ENCODE data around the gene PTGER4.
A peak's percentile ranks its signal among the peaks of the same experiment; 100 is the strongest.

The PTGER4 gene

DNA sequence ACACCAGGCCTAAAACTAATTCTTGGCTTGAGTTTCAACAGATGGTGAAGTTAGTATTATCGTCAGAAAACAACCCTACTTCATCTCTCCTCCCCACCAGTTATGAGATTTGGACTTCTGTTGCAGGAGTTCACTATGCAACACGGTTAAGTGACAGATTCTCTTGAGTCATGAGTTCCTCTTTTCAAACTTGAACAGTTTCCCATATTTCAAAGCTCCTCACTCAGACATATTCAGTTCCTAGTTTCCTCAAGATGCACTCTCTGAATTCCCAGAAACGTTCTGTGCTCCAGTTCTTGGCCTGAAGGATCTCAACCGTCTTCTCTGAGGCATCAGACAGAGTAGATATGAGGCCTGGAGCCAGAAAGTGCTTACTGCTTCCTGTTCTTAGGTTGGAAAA lies 7.3 kb upstream of the PTGER4 start:
- DNase-seq, result no peak

DNA sequence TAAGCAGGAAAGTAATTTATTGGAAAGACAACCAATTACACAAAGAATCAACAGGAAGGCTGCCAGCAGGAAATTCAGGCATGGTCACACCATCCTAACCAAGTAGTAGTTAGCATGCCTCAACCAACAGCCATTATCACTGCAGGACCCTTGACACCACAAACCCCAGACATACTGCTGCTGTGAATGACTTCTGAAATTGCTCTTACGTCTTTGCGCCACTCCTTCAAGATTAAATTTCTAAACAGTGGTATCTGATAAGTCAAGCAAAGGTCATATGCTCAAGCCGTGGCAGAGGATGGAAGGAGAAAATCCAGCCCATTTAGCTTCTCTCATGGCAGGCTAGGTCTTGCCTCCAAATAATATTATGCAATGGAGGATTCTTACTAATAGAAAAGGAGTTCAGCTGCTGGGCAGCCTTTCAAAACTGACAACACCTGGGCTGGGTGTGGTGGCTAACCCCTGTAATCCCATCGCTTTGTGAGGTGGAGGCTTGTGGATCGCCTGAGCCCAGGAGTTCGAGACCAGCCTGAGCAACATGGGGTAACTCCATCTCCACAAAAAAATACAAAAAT lies 5.0 kb upstream of the PTGER4 start:
- DNase-seq, result no peak

DNA sequence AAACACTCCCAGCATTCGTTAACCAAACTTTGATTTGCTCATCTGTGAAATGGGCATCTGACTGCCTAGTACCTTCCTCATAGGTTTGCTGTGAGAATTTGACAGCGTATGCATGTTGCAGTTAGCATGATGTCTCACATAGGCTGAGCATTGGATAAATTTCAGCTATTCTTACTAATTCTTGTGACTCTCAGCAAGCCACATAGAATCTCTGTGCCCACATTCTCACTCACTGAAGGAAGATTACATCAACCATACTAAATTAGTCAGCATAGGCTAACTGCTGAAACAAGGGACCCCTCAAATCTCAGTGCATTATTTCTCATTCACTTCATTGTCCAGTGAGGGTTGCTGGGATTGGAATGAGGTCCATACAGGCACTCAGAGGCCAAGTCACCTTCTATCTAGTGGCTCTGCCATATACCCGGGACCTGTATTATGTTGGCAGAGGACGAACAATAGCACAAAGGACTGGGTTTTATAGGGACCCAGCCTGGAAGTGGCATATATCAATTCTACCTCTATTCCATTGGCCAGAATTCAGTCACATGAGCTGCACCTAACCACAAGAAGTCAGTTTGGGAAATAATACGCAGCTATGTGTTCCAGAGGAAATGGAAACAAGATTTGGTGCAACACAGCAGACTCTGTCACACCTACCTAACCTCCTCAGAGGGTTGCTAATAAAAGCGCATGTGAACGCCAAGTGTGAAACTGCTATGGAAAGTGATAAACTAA lies 4.2 kb upstream of the PTGER4 start:
- DNase-seq, result no peak

DNA sequence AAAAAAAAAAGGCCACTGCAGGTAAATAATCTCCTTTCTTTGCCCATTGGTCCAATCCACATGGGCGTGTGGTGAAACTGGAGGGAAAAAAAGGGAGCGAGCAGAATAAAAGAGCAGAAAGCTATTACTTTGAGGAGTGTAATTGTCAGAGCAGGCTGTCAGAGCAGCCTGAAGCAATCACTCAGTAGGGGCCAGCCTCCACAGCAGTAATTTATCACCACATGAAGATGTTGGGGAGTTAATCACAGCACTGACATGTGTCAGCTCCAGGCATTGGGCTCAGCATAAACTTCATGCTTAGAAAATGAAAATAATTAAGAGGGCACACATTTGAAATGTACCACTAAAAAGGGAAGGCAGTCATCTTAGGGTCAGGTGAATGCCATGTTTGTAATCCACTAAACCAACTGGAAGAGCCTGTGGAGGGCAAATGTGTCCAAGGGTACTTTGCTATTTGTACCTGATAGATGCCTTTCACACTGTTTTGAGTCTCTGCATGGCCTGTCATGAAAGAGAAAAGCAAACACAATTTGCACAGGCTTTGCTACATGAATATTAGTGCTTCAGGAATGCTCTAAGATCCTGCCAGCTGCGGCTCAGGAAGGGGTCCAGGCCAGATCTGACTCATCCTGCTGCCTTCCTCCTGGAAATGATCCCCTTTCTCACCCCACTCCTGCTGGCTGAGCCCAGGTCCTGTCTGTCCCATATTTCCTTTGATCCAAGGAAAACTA lies 2.9 kb upstream of the PTGER4 start:
- no peak for DNase-seq

DNA sequence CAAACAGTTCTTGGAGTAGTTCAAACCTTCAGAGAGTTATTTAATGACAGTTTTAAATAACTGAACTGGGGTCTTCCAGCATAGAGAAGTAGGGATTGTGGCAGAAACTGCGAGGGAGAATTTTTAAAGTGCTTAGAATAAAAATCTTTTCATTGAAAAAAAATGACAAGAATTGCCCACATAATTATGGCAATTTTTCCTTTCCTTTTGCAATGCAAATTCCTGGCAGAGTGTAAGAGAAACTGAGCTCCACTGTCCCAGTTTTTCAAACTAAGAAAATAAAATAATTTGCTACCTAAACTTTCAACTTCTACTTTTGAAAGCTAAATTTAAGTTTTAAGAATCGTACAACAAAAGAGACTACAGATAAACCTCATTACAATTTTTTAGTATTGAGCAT lies 2.3 kb upstream of the PTGER4 start:
- DNase-seq, result no peak

DNA sequence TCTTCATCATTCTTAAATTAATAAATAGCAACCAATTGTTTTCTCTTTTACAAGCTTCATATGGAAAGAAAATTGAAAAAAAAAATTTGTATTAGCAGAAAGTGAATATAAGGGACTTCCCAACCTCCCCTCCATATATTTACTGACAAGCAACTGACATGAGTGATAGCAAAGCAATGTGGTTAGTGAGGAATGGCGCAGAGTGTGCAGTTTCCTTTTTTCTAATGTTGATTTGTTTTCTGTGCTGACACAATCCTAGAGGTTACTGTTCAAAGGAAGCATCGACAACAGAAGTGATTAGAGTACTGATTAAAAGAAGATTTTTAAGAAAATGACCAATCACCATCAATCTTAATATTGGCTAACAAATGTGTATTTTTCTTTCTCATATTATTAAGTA lies 1.7 kb upstream of the PTGER4 start:
- DNase-seq, result no peak

DNA sequence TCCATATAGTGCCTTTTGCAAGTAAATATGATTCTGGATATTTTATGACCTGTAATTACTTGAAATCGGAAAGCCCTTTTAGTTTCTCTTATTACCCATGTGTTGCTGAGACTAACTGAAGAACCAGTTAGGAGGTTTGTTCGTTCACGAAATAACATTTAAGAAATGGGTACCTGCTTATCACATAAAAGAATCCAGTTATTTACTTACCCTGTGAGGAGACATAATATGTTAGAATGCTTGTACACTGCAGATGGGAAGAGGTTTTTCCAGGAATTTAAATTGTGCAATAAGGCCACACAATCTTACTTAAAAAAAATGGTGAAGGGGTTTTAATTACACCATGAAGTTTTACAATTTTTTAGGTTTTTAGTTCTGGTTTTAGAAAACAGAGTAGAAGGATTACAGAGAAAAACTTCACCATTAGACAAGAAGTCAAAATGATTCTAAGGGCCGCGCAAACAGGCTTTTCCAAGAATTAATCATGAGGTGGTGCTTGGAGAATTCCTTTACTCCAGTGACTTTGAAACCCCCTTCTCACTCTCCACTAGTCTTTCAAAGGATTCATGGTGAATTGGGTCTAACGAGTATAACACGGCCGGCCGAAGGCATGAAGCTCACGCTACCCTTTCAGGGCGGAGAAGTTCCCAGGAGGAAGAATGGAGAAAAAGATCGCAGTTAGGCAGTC lies 1.1 kb upstream of the PTGER4 start:
- no peak for DNase-seq

DNA sequence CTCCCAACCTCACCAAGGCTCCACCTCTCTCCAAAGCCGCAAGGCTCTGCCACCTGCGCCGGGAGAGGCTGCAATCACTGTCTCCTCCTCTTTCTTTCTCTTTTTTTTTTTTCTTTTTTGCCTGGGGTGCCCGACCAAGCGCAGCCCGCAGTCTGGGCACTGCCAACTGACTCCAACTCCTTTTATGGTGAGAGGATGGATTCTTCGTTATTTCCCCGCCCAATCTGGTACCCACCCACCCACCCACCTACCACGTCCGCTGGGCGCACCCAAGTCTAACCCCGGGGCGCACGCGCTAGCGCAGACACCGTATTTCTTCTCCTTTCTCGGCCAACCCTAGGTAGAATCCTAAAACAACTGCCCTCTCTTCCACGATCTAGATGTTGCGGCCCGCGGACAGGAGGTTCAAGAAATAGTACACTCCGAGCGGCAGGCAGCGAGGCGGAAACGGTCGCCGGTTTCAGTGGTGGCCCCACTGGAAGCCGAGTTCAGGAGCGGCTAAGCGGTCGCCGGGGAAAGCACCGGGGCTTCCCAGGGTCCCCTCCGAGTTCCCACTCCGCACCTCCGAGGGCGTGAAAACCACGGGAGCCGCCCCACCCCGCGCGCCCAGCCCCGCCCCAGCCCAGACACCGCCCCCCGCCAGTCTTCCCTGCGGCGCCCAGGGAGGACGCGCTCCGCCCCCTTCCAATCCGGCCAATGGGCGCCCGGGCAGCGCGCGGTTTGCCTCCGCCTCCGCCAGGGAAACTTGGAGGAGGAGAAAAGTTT lies 385 bp upstream of the PTGER4 start:
- DNase-seq, result peak; percentile 92

DNA sequence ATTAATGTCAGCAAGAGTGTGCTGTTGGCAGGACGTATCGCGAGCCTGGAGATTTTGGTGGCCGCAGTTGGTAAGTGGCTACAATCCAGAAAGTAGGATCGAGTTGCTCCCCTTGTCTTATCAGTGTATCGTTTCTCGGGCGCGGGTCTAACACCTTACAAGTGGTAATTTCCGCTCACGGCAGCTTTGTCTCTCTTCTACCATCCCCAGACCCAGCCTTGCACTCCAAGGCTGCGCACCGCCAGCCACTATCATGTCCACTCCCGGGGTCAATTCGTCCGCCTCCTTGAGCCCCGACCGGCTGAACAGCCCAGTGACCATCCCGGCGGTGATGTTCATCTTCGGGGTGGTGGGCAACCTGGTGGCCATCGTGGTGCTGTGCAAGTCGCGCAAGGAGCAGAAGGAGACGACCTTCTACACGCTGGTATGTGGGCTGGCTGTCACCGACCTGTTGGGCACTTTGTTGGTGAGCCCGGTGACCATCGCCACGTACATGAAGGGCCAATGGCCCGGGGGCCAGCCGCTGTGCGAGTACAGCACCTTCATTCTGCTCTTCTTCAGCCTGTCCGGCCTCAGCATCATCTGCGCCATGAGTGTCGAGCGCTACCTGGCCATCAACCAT lies 1.1 kb downstream of the PTGER4 start:
- DNase-seq, result peak; percentile 46

DNA sequence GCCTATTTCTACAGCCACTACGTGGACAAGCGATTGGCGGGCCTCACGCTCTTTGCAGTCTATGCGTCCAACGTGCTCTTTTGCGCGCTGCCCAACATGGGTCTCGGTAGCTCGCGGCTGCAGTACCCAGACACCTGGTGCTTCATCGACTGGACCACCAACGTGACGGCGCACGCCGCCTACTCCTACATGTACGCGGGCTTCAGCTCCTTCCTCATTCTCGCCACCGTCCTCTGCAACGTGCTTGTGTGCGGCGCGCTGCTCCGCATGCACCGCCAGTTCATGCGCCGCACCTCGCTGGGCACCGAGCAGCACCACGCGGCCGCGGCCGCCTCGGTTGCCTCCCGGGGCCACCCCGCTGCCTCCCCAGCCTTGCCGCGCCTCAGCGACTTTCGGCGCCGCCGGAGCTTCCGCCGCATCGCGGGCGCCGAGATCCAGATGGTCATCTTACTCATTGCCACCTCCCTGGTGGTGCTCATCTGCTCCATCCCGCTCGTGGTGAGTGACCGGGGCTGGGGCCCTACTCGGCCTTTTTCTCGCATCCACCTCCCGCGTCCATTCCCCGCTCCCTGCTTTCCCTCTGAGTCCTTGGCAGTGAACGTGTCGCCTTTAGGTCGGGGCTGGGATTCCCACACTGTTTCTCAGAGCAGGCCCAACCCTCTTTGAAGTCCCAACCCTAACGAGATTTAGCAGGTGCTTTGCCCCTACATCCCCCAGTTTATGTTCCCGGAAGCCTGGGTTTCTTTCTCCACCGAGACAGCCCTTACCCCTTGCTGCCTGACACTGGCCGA lies 1.8 kb downstream of the PTGER4 start:
- peak; percentile 41 for DNase-seq

DNA sequence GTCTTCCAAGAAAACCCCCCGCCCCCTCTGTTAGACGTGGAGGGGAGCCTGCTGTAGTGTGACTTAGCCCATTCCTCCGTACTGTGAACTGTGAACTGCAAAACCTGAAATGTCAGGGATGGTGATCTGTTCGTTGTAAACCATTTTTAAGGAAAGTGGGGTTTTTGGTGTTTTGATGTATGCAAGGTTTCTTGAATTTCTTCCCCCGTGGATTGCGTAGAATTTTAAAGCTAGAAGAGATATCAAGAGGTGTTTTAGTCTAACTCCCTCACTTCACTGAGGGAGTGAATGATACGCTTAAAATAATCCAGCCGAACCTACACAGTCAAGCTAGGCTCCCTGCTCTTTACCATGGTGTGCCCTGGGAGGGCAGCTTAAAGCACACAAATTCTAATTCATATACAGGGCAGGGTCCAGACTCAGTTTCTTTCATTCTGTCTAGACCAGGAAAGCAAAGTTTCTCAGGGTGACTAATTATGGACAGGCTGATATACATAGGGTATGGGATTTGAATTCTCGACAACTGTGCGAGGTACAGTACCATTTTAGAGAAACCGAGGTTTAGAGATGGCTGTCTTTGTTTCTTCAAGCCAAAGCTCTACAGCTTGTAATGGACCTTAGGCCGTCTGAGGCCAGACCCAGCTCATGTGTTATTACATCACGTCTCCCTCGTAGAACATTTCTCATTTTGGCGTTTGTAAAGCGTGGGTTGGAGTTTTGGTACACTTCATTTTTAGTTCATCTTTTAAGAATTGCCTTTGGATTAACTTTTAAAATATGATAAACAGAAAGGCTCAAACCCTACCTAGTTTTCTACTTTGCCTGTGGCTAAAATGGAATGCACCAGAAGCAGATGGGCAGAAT lies 2.7 kb downstream of the PTGER4 start:
- DNase-seq, result no peak

DNA sequence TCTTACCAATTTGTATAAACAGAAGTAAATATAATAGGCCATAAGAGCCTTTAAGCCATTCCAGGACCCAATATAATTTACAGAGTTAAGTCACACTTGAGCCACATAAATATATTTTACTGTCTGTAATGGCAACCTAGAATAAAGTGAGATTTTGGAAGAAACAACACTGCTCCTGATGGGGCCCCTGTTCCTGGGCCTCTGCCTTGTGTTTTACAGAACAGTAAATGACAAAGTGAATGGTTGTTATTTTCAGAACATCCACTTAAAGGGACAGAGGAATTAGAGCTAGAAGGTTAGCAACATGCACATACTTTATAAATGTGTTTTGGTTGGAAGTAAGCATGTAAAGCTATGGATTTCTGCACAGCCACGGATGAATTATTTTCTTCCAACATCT lies 3.6 kb downstream of the PTGER4 start:
- no peak for DNase-seq

DNA sequence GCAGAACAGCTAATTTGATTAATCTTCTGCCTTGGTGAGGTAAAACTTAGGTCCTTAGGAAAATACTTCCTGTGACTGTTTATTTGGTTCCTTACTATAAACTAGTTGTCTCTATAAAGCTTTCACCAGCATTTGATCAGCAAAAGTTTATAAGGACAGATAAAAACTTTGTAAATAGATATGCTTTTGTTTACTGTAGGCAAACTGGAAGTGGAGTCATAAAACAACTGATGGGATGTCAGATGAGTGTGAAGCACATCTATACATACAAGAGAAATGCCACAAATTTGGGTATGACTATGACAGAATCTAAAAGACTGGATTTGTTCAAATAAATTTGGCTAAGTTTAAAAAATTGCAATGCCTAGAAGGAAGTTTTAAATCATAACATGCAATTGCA lies 5.5 kb downstream of the PTGER4 start:
- DNase-seq, result no peak

DNA sequence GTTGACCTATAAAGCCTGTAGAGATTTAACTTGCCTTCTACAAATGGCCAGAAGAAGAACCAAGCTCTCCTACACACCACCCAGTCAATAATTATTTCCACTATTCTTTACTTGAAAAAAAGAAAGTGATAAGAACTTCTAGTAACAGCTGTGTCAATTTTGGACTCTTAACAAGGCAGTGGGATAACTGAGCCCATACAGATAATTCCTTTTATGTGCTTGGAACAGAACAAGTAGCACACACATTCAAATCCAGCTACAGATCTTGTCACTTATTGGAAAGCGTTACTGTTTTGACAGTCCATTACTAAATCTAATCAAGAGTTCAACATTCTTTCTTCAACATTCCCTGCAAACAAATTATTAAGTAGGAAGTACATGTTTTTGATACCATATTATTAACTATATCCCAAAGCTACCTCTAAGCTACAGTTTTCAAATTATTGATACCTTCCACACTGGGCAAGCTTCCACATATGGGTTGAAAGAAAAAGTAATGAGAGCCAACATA lies 6.3 kb downstream of the PTGER4 start:
- DNase-seq, result no peak

DNA sequence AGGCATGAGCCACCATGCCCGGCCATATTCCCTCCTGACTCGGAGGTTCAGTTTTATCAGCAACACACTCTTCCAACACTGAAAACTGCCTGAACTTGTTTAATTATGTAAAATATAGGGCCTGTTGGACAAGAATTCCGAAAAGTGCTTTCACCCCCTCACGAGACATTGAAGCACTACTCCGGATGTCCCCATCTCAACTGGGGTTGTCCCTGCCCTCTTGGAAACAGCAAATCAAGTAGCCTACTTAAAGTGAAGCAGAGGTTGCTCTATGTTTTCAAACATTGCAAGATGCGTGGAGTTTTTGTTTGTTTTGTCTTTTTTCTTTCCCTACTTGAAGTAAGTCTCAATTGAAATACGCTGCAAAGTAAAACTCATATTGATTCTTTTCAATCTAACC lies 7.6 kb downstream of the PTGER4 start:
- no peak for DNase-seq

DNA sequence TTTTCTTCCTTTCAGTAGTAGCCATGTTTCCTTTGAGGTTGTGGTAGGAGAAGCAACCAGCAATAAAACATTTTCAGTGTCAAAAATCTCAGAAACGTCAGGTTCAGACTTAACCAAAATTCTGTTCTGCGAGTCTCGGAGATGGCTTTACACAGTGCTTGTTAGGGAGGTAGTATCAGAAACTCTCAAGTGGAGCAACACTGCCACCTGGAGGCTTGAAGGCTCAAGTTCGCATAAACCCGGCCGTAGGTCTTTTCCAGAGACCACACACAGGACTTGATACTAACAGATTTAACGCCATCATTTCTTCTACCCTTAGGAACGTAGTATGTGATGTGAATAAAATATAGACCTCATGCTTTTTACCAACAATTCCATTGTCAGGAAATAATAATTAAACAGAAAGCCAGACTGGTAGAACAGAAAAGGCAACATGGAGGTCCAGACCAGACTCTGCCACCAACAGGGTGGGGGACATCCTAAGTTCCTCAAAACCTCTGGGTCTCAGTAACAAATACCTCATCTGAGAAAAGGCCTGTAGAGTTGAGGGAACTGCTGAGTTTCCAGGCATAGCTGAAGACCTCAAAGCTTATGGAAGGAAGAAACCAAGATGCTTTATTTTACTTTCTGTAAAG lies 8.5 kb downstream of the PTGER4 start:
- peak; percentile 87 for DNase-seq

DNA sequence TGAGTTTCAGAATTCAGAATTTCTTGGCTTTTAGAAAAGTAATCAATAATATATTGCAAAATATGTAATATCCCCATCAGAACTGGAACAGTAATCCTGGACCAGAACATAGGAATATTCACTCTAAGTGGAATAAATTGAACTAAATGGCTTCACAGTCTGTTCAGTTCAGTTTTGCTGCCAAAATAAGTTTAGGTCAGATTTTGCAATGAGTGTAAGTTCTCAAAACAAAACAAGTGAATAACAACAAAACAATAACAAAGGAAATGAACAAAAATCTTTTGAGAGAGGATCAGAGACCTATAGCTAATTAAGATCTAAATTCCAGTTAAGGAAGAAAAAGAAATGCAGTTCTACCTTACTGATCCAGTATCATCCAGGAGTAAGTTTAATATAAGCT lies 9.3 kb downstream of the PTGER4 start:
- no peak for DNase-seq

DNA sequence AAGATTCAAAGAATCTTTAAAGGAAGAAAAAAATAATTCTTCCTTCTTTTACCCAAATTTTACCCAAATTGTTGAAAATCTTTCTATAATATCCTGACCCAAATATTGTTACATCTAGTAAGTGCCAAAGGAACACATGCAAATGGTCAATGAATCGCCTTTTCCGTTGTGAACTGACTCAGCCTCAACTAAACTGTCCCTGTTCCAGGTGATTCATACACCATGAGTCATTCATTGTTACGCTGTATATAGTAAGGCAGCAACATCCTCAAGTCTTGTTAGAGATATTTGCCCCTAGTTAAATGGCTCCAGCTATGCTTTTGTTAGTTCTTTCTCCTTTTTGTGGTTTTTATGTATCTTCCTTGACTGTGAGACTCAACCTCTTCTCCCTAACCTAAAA lies 9.7 kb downstream of the PTGER4 start:
- no peak for DNase-seq

DNA sequence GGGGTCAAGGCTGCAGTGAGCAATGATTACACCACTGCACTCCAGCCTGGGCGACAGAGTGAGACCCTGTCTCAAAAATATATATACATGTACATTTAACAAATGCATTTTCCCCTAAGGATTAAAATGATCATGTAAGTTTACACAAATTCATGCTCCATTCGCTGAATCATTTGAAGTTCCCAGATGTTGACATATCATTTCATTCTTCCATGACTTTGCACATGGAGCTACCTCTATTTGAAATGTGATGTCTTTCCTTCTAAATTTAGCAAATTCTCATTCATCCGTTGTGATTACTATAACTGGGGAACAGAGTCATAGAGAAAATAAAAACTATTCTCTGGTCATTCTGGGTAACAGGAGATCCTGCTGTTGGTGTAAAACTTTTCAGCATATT lies 10.6 kb downstream of the PTGER4 start:
- no peak for DNase-seq

DNA sequence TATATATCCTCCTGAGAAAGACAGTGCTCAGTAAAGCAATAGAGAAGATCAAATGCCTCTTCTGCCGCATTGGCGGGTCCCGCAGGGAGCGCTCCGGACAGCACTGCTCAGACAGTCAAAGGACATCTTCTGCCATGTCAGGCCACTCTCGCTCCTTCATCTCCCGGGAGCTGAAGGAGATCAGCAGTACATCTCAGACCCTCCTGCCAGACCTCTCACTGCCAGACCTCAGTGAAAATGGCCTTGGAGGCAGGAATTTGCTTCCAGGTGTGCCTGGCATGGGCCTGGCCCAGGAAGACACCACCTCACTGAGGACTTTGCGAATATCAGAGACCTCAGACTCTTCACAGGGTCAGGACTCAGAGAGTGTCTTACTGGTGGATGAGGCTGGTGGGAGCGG lies 12.2 kb downstream of the PTGER4 start:
- no peak for DNase-seq
